HL-60 (cell line): Measurements from ENCODE around the gene HOXD12.

Experiments used
- DNase-seq, 2 experiments: peaks; one replicate each; pipeline ENCODE4 v3.0.0-alpha.2; 2010 to 2020; ENCODE audit warnings: low read depth in 1 of 2, low spot score in 1 of 2
- H3K27ac ChIP-seq: fragments of 250-450 bp; sonication (Bioruptor Pico); replicated peaks from 2 replicates; pipeline ENCODE4 v1.5.1; 2020; ENCODE audit warnings: mild to moderate bottlenecking, moderate library complexity
- H3K27me3 ChIP-seq: fragments of 250-450 bp; sonication (Bioruptor Pico); 2 replicates; pipeline ENCODE4 v1.5.1; 2021; ENCODE audit warnings: mild to moderate bottlenecking, moderate library complexity; ENCODE audit not compliant: insufficient read depth, poor library complexity, severe bottlenecking
- H3K4me3 ChIP-seq: replicated peaks from 2 replicates; pipeline ENCODE4 v1.5.1; 2011; ENCODE audit warnings: mild to moderate bottlenecking, control low read depth, low read length; ENCODE audit not compliant: insufficient read depth
- GABPA ChIP-seq: IDR thresholded peaks from 2 replicates; pipeline ENCODE4 v1.6.1; 2012; ENCODE audit warnings: low read depth
- POLR2AphosphoS5 ChIP-seq: IDR thresholded peaks from 2 replicates; pipeline ENCODE4 v1.6.1; 2012; ENCODE audit warnings: low read depth
- SPI1 ChIP-seq: IDR thresholded peaks from 2 replicates; pipeline ENCODE4 v1.6.1; 2012; ENCODE audit warnings: low read depth, mild to moderate bottlenecking, borderline replicate concordance
- TF ChIP-seq, protein P1 (sequence below): IDR thresholded peaks from one replicate; pipeline ENCODE4 v1.5.1; 2011; ENCODE audit warnings: low read length, control low read depth, inconsistent platforms; ENCODE audit not compliant: insufficient read depth
- TF ChIP-seq, protein P2 (sequence below): IDR thresholded peaks from 2 replicates; pipeline ENCODE4 v1.6.1; 2012; ENCODE audit warnings: low read depth; ENCODE audit not compliant: insufficient replicate concordance

Gene HOXD12

GRCh38 chr2:176128982-176129796, 29.6 kb downstream of the HOXD12 start, which contains the start of gene HOXD8:
Gene HOXD8, plus strand, starts transcription at chr2:176129705. Its CDS starts 662 bp downstream, at chr2:176130367.
- Histone ChIP-seq H3K27me3 (peaks cover 84% of the 10 kb centered on the region), H3K4me3 (0 out of 2 replicates have a peak within 1 kb of the TSS, but pooled peaks have one; percentile 14), H3K27ac (no peak within 1 kb of the TSS)
- DNase-seq, result no peak
- TF ChIP-seq SPI1 (no peak), GABPA (no peak), POLR2AphosphoS5 (no peak)
- TF ChIP-seq, protein P1, sequence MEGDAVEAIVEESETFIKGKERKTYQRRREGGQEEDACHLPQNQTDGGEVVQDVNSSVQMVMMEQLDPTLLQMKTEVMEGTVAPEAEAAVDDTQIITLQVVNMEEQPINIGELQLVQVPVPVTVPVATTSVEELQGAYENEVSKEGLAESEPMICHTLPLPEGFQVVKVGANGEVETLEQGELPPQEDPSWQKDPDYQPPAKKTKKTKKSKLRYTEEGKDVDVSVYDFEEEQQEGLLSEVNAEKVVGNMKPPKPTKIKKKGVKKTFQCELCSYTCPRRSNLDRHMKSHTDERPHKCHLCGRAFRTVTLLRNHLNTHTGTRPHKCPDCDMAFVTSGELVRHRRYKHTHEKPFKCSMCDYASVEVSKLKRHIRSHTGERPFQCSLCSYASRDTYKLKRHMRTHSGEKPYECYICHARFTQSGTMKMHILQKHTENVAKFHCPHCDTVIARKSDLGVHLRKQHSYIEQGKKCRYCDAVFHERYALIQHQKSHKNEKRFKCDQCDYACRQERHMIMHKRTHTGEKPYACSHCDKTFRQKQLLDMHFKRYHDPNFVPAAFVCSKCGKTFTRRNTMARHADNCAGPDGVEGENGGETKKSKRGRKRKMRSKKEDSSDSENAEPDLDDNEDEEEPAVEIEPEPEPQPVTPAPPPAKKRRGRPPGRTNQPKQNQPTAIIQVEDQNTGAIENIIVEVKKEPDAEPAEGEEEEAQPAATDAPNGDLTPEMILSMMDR, result no peak
- TF ChIP-seq, protein P2, sequence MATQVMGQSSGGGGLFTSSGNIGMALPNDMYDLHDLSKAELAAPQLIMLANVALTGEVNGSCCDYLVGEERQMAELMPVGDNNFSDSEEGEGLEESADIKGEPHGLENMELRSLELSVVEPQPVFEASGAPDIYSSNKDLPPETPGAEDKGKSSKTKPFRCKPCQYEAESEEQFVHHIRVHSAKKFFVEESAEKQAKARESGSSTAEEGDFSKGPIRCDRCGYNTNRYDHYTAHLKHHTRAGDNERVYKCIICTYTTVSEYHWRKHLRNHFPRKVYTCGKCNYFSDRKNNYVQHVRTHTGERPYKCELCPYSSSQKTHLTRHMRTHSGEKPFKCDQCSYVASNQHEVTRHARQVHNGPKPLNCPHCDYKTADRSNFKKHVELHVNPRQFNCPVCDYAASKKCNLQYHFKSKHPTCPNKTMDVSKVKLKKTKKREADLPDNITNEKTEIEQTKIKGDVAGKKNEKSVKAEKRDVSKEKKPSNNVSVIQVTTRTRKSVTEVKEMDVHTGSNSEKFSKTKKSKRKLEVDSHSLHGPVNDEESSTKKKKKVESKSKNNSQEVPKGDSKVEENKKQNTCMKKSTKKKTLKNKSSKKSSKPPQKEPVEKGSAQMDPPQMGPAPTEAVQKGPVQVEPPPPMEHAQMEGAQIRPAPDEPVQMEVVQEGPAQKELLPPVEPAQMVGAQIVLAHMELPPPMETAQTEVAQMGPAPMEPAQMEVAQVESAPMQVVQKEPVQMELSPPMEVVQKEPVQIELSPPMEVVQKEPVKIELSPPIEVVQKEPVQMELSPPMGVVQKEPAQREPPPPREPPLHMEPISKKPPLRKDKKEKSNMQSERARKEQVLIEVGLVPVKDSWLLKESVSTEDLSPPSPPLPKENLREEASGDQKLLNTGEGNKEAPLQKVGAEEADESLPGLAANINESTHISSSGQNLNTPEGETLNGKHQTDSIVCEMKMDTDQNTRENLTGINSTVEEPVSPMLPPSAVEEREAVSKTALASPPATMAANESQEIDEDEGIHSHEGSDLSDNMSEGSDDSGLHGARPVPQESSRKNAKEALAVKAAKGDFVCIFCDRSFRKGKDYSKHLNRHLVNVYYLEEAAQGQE, result no peak

- TF ChIP-seq SPI1 (no peak), GABPA (no peak), POLR2AphosphoS5 (no peak)
- TF ChIP-seq, protein P2, result no peak
- TF ChIP-seq, protein P1, result no peak
- no peak for DNase-seq
- Histone ChIP-seq H3K27me3 (peaks cover 83% of the 10 kb centered on the region), H3K27ac (no peak overlapping the region), H3K4me3 (no peak overlapping the region)
These were observed 30.2 kb downstream of the HOXD12 start for GRCh38 chr2:176129813-176130146.

DNA sequence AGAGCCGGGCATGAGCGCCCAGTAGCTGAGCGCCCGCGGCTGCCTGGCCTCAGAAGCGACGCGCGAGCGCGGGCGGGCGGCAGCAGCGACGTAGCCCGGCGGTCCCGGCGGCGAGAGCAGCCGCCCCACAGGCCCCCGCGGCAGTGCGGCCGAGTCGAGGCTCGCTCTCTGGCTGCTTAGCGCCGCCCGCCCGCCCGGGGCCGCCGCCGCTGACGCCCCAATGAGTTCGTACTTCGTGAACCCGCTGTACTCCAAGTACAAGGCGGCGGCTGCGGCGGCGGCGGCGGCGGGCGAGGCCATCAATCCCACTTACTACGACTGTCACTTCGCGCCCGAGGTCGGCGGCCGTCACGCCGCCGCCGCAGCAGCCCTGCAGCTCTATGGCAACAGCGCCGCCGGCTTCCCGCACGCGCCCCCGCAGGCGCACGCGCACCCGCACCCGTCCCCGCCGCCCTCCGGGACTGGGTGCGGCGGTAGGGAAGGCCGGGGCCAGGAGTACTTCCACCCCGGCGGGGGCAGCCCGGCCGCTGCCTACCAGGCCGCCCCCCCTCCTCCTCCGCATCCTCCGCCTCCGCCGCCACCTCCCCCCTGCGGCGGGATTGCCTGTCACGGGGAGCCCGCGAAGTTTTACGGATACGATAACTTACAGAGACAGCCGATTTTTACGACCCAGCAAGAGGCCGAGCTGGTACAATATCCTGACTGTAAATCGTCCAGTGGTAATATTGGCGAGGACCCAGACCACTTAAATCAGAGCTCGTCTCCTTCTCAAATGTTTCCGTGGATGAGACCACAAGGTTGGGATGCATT, 30.8 kb downstream of the HOXD12 start:
- Histone ChIP-seq H3K27me3 (peaks cover 83% of the 10 kb centered on the region), H3K4me3 (0 out of 2 replicates have a peak overlapping the region, but pooled peaks have one; percentile 14), H3K27ac (no peak overlapping the region)
- DNase-seq, result no peak
- TF ChIP-seq POLR2AphosphoS5 (no peak), SPI1 (no peak), GABPA (no peak)
- TF ChIP-seq, protein P2, result no peak
- TF ChIP-seq, protein P1, result no peak
